LoVo (cell line): ENCODE measurements around the gene ZFYVE26.

ENCODE experiments used
- DNase-seq: peaks from one replicate; pipeline ENCODE4 v3.0.0-alpha.2; 2016; ENCODE audit warnings: low spot score

Gene ZFYVE26

GRCh38 chr14:67815573-67816225, 691 bp downstream of the ZFYVE26 start:
- peak; percentile 2 for DNase-seq

DNA sequence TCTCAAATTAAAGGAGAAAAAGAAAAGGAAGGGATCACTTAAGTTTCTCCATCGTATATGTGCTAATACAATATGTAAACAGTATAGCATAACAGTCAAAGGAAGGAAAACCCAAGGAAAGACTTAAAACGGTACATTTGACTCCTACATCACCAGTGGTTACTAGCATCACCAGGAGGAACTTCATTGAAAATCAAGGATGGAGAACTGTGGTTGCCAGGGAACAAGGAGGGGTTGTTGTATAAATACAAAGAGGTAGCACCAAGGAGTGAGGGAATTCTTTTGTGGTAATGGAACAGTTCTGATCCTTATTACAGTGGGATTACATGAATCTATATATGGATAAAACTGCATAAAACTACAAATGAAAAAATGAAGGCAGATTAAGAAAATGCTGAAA, 1.6 kb downstream of the ZFYVE26 start:
- no peak for DNase-seq

- DNase-seq: no peak
Observed at GRCh38 chr14:67806246-67806645, 10.1 kb downstream of the ZFYVE26 start.

DNA sequence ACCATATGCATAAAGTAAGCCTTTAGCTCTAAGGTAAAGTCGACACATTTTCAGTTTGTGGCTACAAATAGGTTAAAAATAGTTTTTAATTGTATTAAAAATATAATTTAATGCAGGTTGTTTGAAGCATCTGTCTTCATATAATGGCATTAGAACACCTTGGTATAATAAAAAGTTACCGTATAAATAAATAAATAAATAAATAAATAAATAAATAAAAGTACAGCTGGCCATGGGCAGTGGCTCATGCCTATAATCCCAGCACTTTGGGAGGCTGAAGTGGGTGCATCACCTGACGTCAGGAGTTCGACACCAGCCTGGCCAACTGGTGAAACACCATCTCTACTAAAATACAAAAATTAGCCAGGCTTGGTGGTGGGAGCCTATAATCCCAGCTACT, 15.6 kb downstream of the ZFYVE26 start:
- DNase-seq: no peak

DNA sequence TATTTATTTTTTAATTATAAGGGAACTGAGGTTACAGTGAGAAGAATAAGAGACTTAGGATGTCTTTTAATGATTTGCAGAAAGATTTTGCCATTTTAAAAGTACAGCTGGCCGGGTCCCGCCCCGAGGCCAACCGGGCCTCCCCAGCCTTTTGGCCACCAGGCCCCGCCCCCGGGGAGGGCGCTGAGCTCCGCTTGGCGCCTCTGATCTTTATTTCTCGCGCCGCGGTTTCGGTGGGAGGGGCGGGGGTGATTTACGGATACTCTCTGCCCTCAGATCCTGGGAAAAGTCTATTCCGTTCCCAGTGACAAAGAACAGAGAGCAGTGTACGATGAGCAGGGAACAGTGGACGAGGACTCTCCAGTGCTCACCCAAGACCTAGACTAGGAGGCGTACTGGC, 17.7 kb downstream of the ZFYVE26 start:
- no peak for DNase-seq

DNA sequence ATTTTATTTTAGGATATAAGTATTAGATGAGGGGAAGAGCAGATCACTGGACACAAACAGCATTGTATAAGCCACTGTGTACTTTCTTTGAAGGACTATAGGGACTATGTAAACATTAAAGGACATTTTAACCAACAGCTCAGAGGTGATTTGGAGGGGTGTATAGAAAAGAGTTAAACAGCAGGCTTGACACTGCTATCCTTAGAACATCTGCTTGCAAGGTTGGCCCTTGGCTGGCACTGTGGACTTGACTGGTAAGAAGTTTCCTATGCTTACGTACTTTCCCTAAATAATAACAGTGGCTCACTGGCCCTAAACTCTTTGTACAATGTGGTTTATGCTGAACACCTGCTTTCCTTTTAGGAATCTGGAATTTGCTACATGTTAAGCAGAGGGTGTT, 28.7 kb downstream of the ZFYVE26 start:
- DNase-seq: no peak

DNA sequence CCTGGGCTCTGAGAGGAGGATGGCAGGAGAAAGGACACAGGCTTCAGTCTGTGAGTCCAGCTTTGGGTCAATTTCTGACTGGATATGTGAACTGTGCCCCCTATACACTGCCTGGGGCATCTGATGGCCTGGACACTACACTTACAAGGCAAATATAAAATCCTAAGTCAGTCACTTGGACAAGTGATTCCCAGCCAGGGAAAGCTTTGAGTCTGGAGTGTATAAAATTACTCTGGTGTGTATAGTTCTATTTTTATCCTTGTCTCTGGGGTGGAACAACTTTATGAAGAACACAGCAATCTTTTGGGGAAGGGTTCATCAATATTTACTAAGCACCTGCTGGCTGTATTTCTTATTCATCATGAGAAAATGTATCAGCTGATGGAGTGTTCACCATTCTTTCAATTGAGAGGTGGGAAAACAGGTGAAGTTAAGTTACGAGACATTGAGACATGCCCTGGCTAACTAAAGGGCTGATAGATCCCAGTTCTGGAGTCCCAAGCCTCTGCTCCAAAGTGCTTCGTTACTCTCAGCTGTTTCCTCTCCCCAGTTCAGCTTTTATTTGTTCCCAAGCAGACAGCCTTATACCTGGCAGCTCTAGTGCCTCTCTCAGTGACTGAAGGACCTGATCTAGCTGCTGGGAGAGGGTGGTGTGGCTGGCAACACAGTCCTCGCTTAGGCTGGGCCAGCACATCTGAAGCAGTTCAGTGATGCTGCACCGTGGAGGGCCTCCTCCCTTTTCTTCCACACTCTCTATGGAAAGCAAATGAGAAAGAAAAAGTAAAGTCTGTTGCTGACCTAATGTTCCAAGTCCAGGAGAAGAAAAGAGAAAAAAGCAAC, 30.9 kb downstream of the ZFYVE26 start:
- no peak for DNase-seq

DNA sequence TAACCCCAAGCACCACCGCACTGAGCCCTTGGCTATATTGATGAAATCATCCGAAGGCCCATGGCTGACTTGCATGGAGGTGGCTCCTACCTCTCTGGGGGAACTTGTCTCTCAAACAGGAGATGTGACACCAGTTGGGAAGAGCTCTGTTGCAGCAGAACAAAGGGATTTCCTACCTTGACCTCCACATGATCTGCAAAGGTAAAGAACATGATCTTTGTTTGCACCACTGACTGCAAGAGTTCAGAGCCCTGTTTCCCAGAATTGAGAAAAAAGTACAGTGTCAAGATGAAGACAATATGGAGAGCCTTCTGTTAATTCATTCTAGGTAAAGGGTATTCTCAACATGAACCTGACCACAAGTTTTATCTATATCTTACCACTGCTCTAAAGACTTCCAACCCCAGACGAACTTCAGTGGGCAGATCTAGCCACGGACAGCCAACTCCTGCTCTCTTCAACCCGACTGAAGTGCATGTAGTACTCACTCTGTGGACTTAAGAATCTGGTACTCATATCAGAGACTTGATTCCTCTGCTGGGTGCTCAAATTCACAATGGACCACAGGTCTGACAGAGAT, 32.1 kb downstream of the ZFYVE26 start:
- no peak for DNase-seq

DNA sequence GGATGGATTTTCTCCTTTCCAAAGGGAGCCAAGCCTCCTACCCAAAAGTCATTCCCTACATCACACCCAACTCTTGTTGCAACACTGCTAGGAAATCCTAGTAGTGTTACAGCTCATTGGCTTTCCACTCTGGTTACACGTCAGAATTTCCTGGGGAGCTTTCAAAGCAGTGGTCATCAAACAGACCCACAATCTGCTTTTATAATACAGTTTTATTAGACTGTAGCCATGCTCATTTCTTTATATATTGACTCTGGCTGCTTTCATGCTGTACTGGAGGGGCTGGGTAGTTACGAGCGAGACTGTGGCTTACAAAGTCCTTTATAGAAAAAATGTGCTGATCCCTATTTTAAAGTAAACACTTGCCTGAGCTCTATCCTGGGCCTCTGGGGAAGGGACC, 34.3 kb downstream of the ZFYVE26 start:
- no peak for DNase-seq

DNA sequence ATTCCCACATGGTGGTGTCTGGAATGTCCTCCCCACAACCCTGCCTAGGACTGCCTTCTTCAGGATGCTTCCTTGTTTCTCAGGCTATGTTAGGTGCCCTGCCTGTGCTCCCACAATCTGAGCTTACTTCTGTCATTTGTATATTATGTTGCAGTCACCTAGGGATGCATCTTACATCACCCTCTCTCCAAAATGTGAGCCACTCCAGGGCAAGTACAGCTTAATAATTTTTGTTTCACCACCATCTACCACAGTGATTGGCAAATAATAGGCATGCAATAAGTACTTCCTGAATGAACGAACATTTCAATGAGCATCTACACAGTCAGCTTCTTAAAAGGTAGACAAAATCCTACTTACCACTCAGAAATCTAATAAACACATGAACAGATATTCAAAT, 37.6 kb downstream of the ZFYVE26 start:
- DNase-seq: no peak

DNA sequence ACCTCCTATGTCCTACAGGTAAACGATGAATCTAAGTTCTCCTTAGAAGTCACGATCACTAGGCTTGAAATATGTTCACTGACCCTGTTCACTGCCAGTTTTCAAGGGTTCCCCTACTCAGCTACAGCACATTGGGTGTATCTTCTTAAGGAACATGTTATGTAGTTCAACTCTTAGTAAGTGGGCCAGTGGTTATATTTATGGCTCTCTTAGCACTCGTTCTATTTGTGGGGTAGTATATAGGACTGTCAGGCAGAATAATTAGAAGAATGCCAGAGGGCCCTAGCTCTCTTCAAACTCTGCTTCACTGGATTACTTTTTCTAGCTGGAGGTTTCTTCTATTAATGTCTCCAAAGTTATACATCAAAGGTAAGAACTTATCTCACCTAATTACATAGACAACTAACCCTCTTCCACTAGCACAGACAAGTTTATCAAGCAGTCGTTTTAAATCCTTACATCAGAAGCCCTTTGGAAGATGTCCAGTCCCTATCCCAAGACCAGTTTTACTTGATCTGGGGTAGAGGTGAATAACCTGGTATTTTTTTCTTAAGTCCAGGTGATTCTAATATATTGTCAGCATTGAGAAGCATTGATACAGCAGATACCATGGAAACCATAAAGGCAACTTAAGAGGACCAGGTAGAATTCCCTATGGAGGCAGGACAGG, 39.6 kb downstream of the ZFYVE26 start:
- DNase-seq: no peak

DNA sequence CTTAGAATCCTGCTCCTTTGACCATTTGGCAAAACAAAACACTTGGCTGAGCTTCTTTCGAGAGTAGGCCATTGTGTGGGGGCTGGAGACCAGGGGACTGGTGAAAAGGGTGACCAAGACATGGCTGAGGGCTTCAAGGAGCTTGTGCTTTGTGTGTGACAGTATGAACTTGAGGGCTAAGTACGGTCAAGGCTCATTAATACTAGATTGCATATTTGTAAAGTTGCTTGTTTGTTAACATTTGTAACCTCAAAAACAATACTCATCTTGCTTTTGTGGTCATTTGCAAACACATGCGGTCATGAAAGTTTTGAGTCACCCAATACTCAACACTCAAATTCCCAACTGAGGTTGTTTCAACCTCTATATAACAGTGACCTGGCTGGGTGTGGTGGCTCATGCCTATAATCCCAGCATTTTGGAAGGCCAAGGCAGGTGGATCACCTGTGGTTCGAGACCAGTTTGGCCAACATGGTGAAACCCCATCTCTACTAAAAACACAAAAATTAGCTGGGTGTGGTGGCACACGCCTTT, 42.5 kb downstream of the ZFYVE26 start:
- no peak for DNase-seq

DNA sequence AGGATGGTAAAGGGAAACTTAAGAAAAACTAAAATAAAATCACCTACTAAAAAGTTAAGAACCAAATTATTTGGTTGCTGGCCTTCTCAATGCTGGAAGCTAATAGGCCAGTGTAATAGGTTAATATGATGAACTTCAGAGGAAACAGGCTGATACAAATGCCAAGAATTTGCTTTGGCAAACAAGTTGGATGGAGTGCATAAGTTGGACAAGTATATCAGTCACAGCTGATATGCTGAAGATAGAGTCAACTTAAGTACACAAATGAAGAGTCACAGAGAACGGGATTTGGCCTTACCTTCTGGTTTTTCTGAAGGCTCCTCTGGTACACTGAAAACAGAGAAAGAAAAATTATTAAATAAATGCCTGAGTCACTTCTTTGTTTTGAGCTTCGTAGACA, 48.2 kb downstream of the ZFYVE26 start:
- no peak for DNase-seq

GRCh38 chr14:67766035-67766680, 50.2 kb downstream of the ZFYVE26 start:
- no peak for DNase-seq

DNA sequence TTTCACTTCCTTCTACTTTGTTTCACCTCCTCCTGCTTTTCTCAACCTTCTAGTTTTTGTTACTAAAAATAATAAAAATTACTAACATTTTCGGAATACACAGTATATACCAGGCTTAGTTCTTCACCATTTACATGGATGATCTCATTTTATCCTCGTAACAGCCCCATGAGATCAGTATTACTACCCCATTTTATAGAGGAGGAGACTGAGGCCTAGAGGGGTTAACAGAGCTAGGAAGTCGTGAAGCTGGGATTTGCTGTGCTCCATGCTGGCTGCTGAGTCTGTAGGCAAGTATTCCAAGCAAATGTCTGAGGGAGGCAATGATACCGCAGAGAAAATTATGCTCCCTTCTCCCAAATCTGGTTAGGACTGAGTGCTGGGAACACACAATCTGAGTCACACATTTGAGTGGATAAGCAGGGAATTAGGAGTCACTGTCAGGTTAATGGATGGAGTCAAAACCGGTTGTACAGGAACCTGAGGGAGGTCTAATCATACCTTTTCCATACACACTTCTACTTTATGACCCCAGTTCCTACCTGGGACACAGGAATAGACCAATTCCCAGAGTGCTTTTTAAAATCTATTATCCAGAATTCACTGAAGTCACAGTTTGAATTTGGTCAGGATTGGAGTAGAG, 51.1 kb downstream of the ZFYVE26 start:
- peak; percentile 27 for DNase-seq

DNA sequence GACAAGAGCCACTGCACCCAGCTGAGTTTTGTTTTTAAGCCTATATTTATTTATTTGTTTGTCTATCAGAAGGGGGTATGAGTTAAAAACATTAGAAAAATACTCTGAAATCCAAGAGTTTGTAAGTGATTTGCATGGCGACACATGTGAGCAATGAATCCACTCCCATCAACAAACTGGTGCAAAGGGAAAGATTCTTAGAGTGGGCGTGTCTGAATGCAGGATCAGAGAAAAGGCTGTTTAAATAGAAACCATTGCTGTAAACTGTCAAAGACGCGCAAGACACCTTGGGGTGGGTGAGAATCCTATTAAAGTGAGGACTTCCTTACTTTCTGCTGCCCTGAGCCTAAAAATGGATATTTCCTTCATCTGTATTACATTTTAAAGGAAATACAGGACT, 51.9 kb downstream of the ZFYVE26 start:
- peak; percentile 43 for DNase-seq

DNA sequence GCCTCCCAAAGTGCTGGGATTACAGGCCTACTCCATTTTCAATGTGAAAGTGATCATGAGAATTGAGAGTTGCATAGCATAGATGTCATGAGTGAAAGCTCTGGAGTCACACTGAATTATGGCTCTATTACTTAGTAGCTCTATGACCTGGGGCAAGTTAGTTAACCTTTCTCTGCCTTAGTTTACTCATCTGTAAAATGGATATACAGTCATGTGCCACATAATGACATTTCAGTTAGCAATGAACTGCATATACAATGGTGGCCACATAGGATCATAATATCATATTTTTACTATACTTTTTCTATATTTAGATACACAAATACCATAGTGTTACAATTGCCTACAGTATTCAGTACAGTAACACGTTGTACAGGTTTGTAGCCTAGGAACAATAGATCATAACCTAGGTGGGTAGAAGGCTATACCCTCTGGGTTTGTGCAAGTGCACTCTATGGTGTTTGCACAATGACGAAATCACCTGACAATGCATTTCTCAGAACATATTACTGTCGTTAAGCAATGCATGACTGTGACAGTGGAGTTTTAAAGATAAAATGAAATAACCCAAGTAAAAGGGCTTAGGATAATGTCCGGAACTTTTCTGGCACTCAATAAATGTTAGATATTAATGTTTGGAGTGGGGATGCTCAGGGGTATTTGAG, 53.1 kb downstream of the ZFYVE26 start:
- no peak for DNase-seq

- DNase-seq: no peak
Observed at GRCh38 chr14:67762051-67762450, 54.3 kb downstream of the ZFYVE26 start.

DNA sequence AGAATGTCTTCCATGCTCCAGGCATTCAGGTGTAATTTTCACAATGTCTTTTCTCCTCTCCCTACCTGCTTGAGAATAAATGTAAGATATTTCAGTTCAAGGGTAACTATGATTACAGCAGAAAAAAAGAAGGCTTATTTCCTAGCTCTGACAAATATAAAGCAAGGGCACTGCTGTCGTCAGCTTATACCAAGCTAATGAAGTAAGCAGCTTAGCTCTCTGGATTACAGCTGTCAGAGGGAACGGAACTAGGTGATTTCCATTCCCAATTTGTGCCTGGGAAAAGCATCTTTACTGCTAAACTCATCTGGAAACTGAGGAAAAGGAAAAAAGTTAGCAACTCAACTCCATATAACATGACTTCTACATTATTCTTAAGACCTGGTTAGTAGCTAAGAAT, 56.5 kb downstream of the ZFYVE26 start:
- no peak for DNase-seq

- DNase-seq: no peak
Observed at GRCh38 chr14:67757175-67757574, 59.2 kb downstream of the ZFYVE26 start.

- no peak for DNase-seq
Observed at GRCh38 chr14:67756496-67756895, 59.9 kb downstream of the ZFYVE26 start.
